Heart left ventricle (tissue), 13 donors: ENCODE data around the gene ALOX12.

Experiments
- POLR2A ChIP-seq, 2 donors: fragments of 450-650 bp; IDR thresholded peaks; one replicate each; pipeline ENCODE4 v1.6.1; 2017; ENCODE audit warnings: antibody characterized with exemption in 2 of 2, mild to moderate bottlenecking in 2 of 2, moderate library complexity in 2 of 2
- TF ChIP-seq, protein P1 (sequence below), 12 donors: fragments of 200-600 bp; sonication (generic) in 4 of 12; IDR thresholded peaks; one replicate each; pipeline versions ENCODE4 v1.5.0 to v1.8.0; 2018 to 2022; ENCODE audit warnings: antibody characterized with exemption in 12 of 12, mild to moderate bottlenecking in 5 of 12
- donor health status: ischemic (EF 13 %, LVEDD 7.1; RV severe dilation, severe dysfunction).
- donor health status: DM: no; HTN: yes; CAD: no.
- donor health status: DM: no; HTN: no; CAD: no.
- donor health status: ischemic (EF 25% LVEDD 6.9; RV normal size, moderate dysfunction).
- donor health status: ischemic (EF 25% LVEDD 5.7; RV mildly dilated, moderate dysfunction).
- donor health status: ischemic (EF 35%, LVEDD 5.7; RV mildly dilated, moderate dysfunction).
- donor health status: nonischemic (EF 11% LVEDD 7.7; RV severe dilation, severe dysfunction).
- donor health status: DM: yes; HTN: yes; CAD: no.
- donor health status: PGD.
- donor health status: ischemic (EF 29% LVEDD 5.4; RV normal size, mild dysfunction).
- donor health status: nonischemic (EF 23%, LVEDD 6.1; RV moderate dilation, normal function).

DNA sequence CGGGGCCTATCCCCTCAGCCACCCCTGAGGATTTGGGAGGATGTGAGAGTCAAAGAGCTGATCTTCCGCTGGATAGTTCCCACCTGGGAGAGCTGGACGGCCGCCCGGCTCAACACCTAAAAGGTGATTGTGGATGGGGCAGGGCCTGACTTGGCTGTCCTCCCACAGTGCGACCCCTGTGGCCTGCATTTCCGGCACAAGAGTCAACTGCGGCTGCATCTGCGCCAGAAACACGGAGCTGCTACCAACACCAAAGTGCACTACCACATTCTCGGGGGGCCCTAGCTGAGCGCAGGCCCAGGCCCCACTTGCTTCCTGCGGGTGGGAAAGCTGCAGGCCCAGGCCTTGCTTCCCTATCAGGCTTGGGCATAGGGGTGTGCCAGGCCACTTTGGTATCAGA lies 31.5 kb downstream of the ALOX12 start:
- TF ChIP-seq POLR2A (IDR thresholded peaks at IDR 0.05) = no peak
- TF ChIP-seq, protein P1, sequence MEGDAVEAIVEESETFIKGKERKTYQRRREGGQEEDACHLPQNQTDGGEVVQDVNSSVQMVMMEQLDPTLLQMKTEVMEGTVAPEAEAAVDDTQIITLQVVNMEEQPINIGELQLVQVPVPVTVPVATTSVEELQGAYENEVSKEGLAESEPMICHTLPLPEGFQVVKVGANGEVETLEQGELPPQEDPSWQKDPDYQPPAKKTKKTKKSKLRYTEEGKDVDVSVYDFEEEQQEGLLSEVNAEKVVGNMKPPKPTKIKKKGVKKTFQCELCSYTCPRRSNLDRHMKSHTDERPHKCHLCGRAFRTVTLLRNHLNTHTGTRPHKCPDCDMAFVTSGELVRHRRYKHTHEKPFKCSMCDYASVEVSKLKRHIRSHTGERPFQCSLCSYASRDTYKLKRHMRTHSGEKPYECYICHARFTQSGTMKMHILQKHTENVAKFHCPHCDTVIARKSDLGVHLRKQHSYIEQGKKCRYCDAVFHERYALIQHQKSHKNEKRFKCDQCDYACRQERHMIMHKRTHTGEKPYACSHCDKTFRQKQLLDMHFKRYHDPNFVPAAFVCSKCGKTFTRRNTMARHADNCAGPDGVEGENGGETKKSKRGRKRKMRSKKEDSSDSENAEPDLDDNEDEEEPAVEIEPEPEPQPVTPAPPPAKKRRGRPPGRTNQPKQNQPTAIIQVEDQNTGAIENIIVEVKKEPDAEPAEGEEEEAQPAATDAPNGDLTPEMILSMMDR (IDR thresholded peaks at IDR 0.05) = no peak
